SU-DHL-6 (cell line): Measurements from ENCODE around the gene SELE.

ENCODE experiments used
- H2AFZ ChIP-seq: fragments of 200-600 bp; sonication (generic); 2 replicates; pipeline ENCODE4 v1.6.1; 2014; ENCODE audit warnings: low read depth, mild to moderate bottlenecking, moderate library complexity, mixed read lengths, antibody characterized with exemption, low read length; ENCODE audit not compliant: severe bottlenecking
- H3F3A ChIP-seq: fragments of 200-600 bp; shearing (Covaris generic); 2 replicates; pipeline ENCODE4 v1.6.0; 2016; ENCODE audit warnings: antibody characterized with exemption, mild to moderate bottlenecking; ENCODE audit not compliant: insufficient read depth
- H3K27ac ChIP-seq: fragments of 200-600 bp; sonication (generic); 2 replicates; pipeline ENCODE4 v1.5.1; 2016; ENCODE audit warnings: low read depth, mild to moderate bottlenecking, low read length, moderate library complexity, mixed read lengths
- H3K27me3 ChIP-seq: fragments of 200-600 bp; sonication (generic), shearing (Covaris generic); 2 replicates; pipeline ENCODE4 v1.6.0; 2014; ENCODE audit warnings: mild to moderate bottlenecking, low read length
- H3K36me3 ChIP-seq: fragments of 200-600 bp; sonication (generic); 2 replicates; pipeline ENCODE4 v1.6.1; 2014; ENCODE audit warnings: mild to moderate bottlenecking, low read length, mixed read lengths
- H3K4me2 ChIP-seq: fragments of 300-600, 200-600 bp; shearing (Covaris generic), sonication (generic); 2 replicates; pipeline ENCODE4 v1.6.0; 2014; ENCODE audit warnings: low read length, low read depth, mild to moderate bottlenecking; ENCODE audit not compliant: poor library complexity, severe bottlenecking
- H3K4me3 ChIP-seq: fragments of 200-600 bp; sonication (generic); 2 replicates; pipeline ENCODE4 v1.5.1; 2014; ENCODE audit warnings: antibody characterized with exemption, low read length, mild to moderate bottlenecking, mixed read lengths; ENCODE audit not compliant: insufficient read depth, poor library complexity, severe bottlenecking
- H3K79me2 ChIP-seq: fragments of 200-600 bp; sonication (generic); 2 replicates; pipeline ENCODE4 v1.6.1; 2014; ENCODE audit warnings: mild to moderate bottlenecking, low read length, moderate library complexity; ENCODE audit not compliant: insufficient read depth
- H3K9ac ChIP-seq: fragments of 200-600 bp; sonication (generic); 2 replicates; pipeline ENCODE4 v1.7.0; 2014; ENCODE audit warnings: mild to moderate bottlenecking, low read length
- H3K9me2 ChIP-seq: fragments of 200-600 bp; sonication (generic); replicated peaks from 2 replicates; pipeline ENCODE4 v1.6.1; 2014; ENCODE audit warnings: low read length; ENCODE audit not compliant: insufficient read depth
- H3K9me3 ChIP-seq: fragments of 200-600 bp; sonication (generic); 2 replicates; pipeline ENCODE4 v1.6.1; 2014; ENCODE audit warnings: low read length, mixed read lengths; ENCODE audit not compliant: insufficient read depth
- H4K20me1 ChIP-seq: fragments of 200-600 bp; sonication (generic); 2 replicates; pipeline ENCODE4 v1.6.1; 2014; ENCODE audit warnings: low read depth, mild to moderate bottlenecking, antibody characterized with exemption, low read length, moderate library complexity, mixed read lengths
- CTCF ChIP-seq: fragments of 200-600 bp; sonication (generic); IDR thresholded peaks from one replicate; pipeline ENCODE4 v1.5.1; 2017; ENCODE audit warnings: antibody characterized with exemption, mild to moderate bottlenecking, low read length, moderate library complexity; ENCODE audit not compliant: insufficient read depth, poor library complexity, severe bottlenecking
- EZH2phosphoT487 ChIP-seq: fragments of 200-600 bp; sonication (generic), shearing (Covaris generic); conservative IDR thresholded peaks from 2 replicates; pipeline ENCODE4 v1.6.1; 2018; ENCODE audit warnings: mild to moderate bottlenecking, antibody characterized with exemption, low read length, moderate library complexity, mixed read lengths

Gene SELE

DNA sequence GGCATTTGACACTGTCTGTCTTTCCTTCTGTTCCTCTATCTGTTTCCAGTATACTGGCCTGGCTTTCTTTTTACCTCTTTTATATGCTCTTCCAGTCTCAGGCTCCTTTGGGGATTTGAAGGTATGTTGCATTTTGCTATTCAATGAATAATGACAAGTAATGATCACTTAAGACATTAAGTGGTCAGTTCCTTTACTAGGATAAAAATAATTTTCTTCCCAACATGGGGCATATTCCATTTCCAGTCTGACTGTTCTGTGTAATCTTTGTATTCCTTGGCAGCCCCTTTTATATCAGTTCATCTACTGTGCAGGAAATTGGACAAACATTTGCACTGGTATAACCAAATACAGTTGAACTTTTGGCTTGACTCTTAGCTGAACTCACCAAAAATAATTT is 45.3 kb upstream of the SELE start:
- H3K9me3 ChIP-seq, result no peaks in the 10 kb centered on the region
- no peaks in the 10 kb centered on the region for H3K79me2 ChIP-seq
- no peaks in the 10 kb centered on the region for H3K9me2 ChIP-seq
- no peak overlapping the region for H3K4me2 ChIP-seq
- H4K20me1 ChIP-seq, result no peaks in the 10 kb centered on the region
- no peak overlapping the region for H3K27ac ChIP-seq
- H3K9ac ChIP-seq, result no peak overlapping the region
- H2AFZ ChIP-seq, result no peak overlapping the region
- H3K4me3 ChIP-seq, result no peak overlapping the region
- TF ChIP-seq EZH2phosphoT487 (no peak), CTCF (no peak)
- H3K36me3 ChIP-seq, result no peaks in the 10 kb centered on the region
- no peaks in the 10 kb centered on the region for H3K27me3 ChIP-seq
- H3F3A ChIP-seq, result no peaks in the 10 kb centered on the region

DNA sequence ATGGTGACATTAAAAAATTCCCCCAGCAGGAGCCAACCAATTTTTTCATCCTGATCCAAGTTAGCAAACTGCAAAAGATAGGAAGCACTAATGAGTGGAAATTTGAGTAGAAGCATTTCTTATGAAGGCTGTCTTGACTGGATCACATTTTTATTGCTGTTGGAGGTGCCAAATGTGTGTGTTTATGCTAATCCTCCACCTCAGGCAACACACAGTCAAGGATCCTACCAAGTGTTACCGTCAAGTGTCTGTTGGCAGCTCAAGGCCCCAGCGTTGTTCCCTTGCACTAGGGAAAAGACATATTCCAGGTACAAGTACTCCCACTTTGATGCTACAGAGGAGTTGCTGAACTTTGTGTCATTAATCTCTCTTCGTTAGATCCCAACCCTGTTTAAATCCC is 42.6 kb upstream of the SELE start:
- H3K9me3 ChIP-seq, result no peaks in the 10 kb centered on the region
- no peaks in the 10 kb centered on the region for H4K20me1 ChIP-seq
- H3K9ac ChIP-seq, result no peak overlapping the region
- H2AFZ ChIP-seq, result no peak overlapping the region
- H3K4me2 ChIP-seq, result no peak overlapping the region
- H3K9me2 ChIP-seq, result no peaks in the 10 kb centered on the region
- no peaks in the 10 kb centered on the region for H3F3A ChIP-seq
- no peak overlapping the region for H3K27ac ChIP-seq
- H3K27me3 ChIP-seq, result no peaks in the 10 kb centered on the region
- H3K36me3 ChIP-seq, result no peaks in the 10 kb centered on the region
- H3K79me2 ChIP-seq, result no peaks in the 10 kb centered on the region
- TF ChIP-seq EZH2phosphoT487 (no peak), CTCF (no peak)
- H3K4me3 ChIP-seq, result no peak overlapping the region

DNA sequence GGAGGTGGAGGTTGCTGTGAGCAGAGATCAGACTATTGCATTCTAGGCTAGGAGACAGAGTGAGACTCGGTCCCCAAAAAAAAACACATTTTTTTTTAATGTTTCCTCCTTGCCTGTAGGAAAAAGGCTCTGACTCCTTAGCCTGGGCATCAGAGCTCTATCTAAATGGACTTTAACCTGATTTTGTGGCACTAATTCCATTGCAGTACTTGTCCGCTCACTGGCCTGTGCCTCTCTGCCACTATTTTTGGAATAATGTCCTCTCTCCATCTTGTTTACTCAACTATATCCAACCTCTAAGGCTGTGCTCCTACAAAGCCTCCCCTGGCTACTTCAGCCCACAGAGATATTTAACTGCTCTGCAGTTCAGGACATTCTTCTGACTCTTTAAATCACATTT is 34.3 kb upstream of the SELE start:
- H3K4me2 ChIP-seq, result no peak overlapping the region
- H3K79me2 ChIP-seq, result no peaks in the 10 kb centered on the region

More for the DNA sequence above, 34.3 kb upstream of the SELE start:
- no peak for TF ChIP-seq EZH2phosphoT487
- no peak for TF ChIP-seq CTCF
- Histone ChIP-seq H3K4me3 (no peak overlapping the region), H2AFZ (no peak overlapping the region), H3K9me3 (no peaks in the 10 kb centered on the region), H3K27me3 (no peaks in the 10 kb centered on the region), H3K9me2 (no peaks in the 10 kb centered on the region), H3K36me3 (no peaks in the 10 kb centered on the region), H3K27ac (no peak overlapping the region), H3K9ac (no peak overlapping the region), H3F3A (no peaks in the 10 kb centered on the region), H4K20me1 (no peaks in the 10 kb centered on the region)
